Renal cortical epithelial cell (primary cell): ENCODE results near the gene AP4B1. TPM values are rescaled to one million over a fixed set of nuclear protein-coding genes. Genes with fewer than 3 reads are reported as not detected.
"Not testable (repeated sequence)": the region's sequence is repeated elsewhere in the genome, so short reads cannot be mapped to it uniquely, and the experiment has no call there.

Experiments
- DNase-seq: peaks from one replicate; pipeline ENCODE4 v3.0.0-alpha.2; 2011; ENCODE audit warnings: low read depth
- total RNA-seq: library from RNA; depleted of rRNA; stranded (reverse); fragments of >200 nt; gene quantifications from 2 replicates; pipeline ENCODE4 v1.2.3, GENCODE V29; 2014

Gene AP4B1
- total RNA-seq, result 19.8 and 23.0 TPM in 2 replicates

- DNase-seq, result peak; percentile 98
Observed at GRCh38 chr1:113904674-113905434, at the start of gene AP4B1, which contains the start of gene DCLRE1B. Gene AP4B1 (minus strand): TSS chr1:113904799. CDS start chr1:113904717, 82 bp downstream. Gene DCLRE1B (plus strand): TSS chr1:113905326. CDS start chr1:113905587, 261 bp downstream.

DNA sequence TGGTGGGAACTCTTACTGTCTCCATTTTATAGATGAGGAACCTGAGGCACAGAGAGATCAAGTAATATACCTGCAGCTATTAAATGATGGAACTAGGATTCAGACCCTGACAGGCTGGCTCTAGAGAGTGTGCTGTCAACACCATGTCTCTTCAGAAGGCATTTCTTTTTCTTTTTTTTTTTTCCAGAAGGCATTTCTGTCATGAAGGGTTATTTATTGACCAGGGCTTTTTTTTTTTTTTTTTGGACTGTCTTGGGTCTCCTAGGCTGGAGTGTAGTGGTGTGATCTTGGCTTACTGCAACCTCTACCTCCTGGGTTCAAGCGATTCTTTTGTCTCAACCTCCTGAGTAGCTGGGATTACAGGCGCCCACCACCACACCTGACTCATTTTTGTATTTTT, 47.1 kb upstream of the AP4B1 start:
- no peak for DNase-seq

GRCh38 chr1:113950908-113951307, 46.3 kb upstream of the AP4B1 start:
- DNase-seq, result no peak

GRCh38 chr1:113949007-113949406, 44.4 kb upstream of the AP4B1 start:
- no peak for DNase-seq

GRCh38 chr1:113948151-113948550, 43.6 kb upstream of the AP4B1 start:
- not testable (repeated sequence) for DNase-seq

GRCh38 chr1:113947388-113948107, 42.9 kb upstream of the AP4B1 start:
- no peak for DNase-seq

- no peak for DNase-seq
Observed at GRCh38 chr1:113946678-113947387, 42.2 kb upstream of the AP4B1 start.

GRCh38 chr1:113946112-113946511, 41.5 kb upstream of the AP4B1 start:
- DNase-seq, result no peak

- no peak for DNase-seq
Observed at GRCh38 chr1:113945329-113945728, 40.7 kb upstream of the AP4B1 start.

DNA sequence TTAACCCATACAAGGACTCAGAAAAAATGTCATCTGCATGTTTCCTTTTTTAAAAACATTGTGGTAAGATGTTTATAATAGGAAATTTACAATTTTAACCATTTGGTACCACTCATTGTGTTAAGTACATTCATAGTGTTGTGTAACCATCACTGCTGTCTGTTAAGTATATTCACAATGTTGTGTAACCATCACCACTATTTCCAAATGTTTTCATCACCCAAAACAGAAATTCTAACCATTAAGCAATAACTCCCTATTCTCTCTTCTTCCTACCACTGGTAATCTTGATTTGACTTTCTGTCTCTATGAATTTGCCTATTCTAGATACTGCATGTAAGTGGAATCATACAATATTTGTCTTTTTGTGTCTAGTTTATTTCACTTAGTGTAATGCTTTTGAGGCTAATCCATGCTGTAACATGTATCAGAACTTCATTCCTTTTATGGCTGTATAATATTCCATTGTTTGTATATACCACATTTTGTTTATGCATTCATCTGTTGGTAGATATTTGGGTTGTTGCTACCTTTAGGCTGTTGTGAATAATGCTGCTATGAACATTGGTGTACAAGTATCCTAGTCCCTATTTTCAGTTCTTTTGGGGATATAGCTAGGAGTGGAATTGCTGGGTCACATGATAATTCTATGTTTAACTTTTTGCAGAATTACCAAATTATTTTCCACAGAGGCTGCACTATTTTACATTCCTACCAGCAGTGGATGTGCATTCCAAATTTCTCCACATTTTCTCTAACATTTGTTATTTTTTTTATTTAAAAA, 38.6 kb upstream of the AP4B1 start:
- DNase-seq, result no peak

DNA sequence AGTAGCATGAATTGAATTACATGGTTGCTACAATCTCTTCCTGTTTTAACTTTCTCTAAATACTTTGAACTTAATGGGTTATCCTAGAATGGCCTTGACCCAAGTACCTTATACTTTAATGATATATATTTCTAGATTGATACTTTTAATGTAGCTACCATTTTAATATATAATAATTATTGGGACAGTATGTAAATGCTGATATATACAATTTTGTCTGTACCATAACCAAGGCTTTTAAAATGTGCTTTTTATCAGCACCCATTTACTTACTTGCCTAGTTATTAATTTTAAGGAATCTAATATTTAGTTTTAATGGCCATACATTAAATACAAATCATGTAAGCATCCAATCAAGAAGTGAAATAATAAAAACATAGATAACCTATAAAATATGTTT, 37.9 kb upstream of the AP4B1 start:
- DNase-seq, result no peak

GRCh38 chr1:113941245-113941559, 36.6 kb upstream of the AP4B1 start:
- DNase-seq, result no peak

GRCh38 chr1:113940365-113941244, 36.0 kb upstream of the AP4B1 start:
- no peak for DNase-seq

- no peak for DNase-seq
Observed at GRCh38 chr1:113938192-113938591, 33.6 kb upstream of the AP4B1 start.

DNA sequence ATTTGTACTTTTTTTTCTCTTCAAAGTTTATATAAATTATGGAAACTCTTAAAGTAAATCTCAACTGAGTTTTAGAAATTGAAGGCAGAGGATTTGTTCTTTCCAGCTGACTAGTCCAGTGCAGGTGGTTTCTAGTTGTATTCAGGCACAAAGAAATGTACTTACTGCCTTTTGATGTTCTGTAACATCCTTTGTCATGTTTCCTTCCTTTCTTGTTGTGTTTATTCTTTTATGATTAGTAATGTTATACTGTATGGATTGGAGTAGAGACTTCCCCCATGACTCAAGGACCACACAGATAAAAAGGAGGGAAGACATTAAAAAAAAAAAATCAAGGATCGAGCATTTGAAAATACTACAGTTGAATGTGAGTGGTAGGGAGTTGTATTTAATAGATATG, 32.5 kb upstream of the AP4B1 start:
- DNase-seq, result no peak

DNA sequence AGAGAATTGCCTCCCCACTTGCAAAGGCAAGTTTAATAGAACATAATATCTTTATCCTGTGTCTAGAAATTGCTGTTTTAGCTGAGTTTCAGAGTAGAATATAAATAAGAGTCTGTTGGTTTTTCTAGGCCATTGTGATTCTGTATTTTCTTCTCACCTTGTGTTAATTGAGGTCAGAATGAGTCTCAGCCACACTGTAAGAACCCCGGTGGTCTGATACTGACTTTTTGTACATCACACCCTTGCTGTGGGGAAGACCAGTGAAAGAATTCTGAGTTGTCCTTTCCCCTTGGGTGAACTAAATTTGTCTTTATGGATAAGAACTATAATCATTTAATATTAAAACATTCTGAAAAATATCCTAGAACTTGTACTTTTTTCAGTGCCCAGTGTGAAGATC, 31.4 kb upstream of the AP4B1 start:
- DNase-seq, result no peak

DNA sequence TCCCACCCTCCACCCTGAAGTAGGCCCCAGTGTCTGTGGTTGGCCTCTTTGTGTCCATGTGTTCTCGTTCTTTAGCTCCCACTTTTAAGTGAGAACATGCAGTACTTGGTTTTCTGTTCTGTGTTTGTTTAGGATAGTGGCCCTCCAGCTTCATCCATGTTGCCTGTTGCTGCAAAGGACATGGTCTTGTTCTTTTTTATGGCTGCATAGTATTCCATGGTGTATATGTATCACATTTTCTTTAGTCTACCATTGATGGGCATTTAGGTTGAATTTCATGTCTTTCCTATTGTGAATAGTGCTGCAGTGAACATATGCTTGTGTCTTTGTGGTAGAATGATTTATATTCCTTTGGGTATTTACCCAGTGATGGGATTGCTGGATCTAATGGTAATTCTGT, 30.6 kb upstream of the AP4B1 start:
- DNase-seq, result no peak

DNA sequence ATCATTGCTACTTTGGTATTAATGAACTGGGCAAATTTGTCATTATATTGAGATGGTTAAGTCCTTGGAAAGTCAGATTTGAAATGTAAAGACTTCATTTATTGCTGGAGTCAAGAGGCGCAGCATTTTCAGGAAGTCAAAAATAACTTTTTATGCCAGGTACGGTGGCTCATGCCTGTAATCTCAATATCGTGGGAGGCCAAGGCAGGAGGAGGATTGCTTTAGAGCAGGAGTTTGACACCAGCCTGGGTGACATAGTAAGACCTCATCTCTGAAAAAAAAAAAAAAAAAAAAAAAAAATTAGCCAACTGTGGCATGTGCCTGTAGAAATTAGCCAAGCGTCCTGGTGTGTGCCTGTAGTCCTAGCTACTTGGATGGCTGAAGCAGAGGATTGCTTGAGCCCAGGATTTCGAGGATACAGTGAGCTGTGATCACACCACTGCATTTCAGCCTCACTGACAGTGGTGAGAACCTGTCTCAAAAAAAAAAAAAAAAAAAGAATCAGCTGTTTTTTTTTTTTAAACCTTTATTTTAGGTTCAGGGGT, 30.0 kb upstream of the AP4B1 start:
- DNase-seq, result no peak

- no peak for DNase-seq
Observed at GRCh38 chr1:113934006-113934405, 29.4 kb upstream of the AP4B1 start.

DNA sequence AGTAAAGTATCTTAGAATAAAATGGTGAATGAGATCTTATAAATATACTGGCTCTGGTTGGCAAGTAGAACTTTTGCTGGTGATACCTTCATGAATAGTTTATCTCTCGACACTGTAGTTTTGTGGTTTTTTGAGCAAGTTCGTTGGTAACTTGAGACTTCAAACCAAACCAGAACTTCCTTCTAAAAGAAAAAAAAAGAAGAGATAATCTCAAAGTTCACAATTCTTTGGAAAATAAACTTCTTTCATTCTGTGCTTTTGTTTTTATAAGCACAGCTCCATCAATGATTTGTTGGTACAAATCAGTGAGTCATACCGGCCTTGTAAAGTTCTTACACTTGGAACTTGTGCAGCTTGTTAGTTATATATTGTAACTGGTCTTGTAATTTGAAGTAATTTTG, 26.9 kb upstream of the AP4B1 start:
- DNase-seq, result peak; percentile 93
